Renal pelvis (tissue), 4 donors: ENCODE measurements around the gene UBE2F. TPM values are rescaled to one million over a fixed set of nuclear protein-coding genes. Genes with fewer than 3 reads are reported as not detected.
"Not testable (repeated sequence)": the region's sequence is repeated elsewhere in the genome, so short reads cannot be mapped to it uniquely, and the experiment has no call there.

Source experiments
- DNase-seq: peaks from one replicate; pipeline ENCODE4 v3.0.0-alpha.2; 2013
- polyA plus RNA-seq, 3 donors: library from polyadenylated mRNA; unstranded; fragments of 120-200 nt; gene quantifications; one replicate each; pipeline ENCODE4 v1.2.1, GENCODE V29; 2013; ENCODE audit not compliant: insufficient read length in 3 of 3

Gene UBE2F
- polyA plus RNA-seq, 3 donors, result 40.5 to 43.6 (median 42.1) TPM

- no peak for DNase-seq
These were observed 26.0 kb upstream of the UBE2F start for GRCh38 chr2:237940828-237941227.

- DNase-seq, result no peak
These were observed 25.6 kb upstream of the UBE2F start for GRCh38 chr2:237941239-237941638.

GRCh38 chr2:237942513-237942899 lies 24.3 kb upstream of the UBE2F start:
- DNase-seq, result no peak

- no peak for DNase-seq
These were observed 23.3 kb upstream of the UBE2F start for GRCh38 chr2:237943395-237944094.

GRCh38 chr2:237944302-237944701 lies 22.5 kb upstream of the UBE2F start:
- DNase-seq, result no peak

GRCh38 chr2:237946423-237946822 lies 20.4 kb upstream of the UBE2F start:
- DNase-seq, result no peak

GRCh38 chr2:237951354-237951753 lies 15.5 kb upstream of the UBE2F start:
- not testable (repeated sequence) for DNase-seq

GRCh38 chr2:237951878-237952277 lies 14.9 kb upstream of the UBE2F start:
- DNase-seq, result no peak

- no peak for DNase-seq
These were observed 14.0 kb upstream of the UBE2F start for GRCh38 chr2:237952851-237953250.

GRCh38 chr2:237955640-237956401 lies 11.0 kb upstream of the UBE2F start:
- DNase-seq, result no peak

- no peak for DNase-seq
These were observed 10.4 kb upstream of the UBE2F start for GRCh38 chr2:237956402-237956736.

GRCh38 chr2:237961637-237962036 lies 5.2 kb upstream of the UBE2F start:
- DNase-seq, result no peak

- no peak for DNase-seq
These were observed 4.3 kb upstream of the UBE2F start for GRCh38 chr2:237962432-237963084.

- not testable (repeated sequence) for DNase-seq
These were observed 3.3 kb upstream of the UBE2F start for GRCh38 chr2:237963490-237963991.

- no peak for DNase-seq
These were observed 2.6 kb upstream of the UBE2F start for GRCh38 chr2:237964194-237964577.

GRCh38 chr2:237964578-237965404 lies 2.0 kb upstream of the UBE2F start:
- DNase-seq, result no peak

GRCh38 chr2:237965844-237966243 lies 970 bp upstream of the UBE2F start:
- DNase-seq, result not testable (repeated sequence)

GRCh38 chr2:237966250-237966564 lies 607 bp upstream of the UBE2F start:
- DNase-seq, result no peak

GRCh38 chr2:237967463-237967951 lies 693 bp downstream of the UBE2F start:
- no peak for DNase-seq

- peak; percentile 49 for DNase-seq
These were observed 1.4 kb downstream of the UBE2F start for GRCh38 chr2:237968048-237968862.

GRCh38 chr2:237971661-237972060 lies 4.8 kb downstream of the UBE2F start:
- DNase-seq, result no peak
